Measurements from ENCODE around the gene RARA. TPM values are rescaled to one million over a fixed set of nuclear protein-coding genes. Genes with fewer than 3 reads are reported as not detected.
A peak's percentile ranks its signal among the peaks of the same experiment; 100 is the strongest.

Gene RARA
- 10 to 100 TPM; 19.4 to 32.1 (median 28.3) TPM for total RNA-seq

DNA sequence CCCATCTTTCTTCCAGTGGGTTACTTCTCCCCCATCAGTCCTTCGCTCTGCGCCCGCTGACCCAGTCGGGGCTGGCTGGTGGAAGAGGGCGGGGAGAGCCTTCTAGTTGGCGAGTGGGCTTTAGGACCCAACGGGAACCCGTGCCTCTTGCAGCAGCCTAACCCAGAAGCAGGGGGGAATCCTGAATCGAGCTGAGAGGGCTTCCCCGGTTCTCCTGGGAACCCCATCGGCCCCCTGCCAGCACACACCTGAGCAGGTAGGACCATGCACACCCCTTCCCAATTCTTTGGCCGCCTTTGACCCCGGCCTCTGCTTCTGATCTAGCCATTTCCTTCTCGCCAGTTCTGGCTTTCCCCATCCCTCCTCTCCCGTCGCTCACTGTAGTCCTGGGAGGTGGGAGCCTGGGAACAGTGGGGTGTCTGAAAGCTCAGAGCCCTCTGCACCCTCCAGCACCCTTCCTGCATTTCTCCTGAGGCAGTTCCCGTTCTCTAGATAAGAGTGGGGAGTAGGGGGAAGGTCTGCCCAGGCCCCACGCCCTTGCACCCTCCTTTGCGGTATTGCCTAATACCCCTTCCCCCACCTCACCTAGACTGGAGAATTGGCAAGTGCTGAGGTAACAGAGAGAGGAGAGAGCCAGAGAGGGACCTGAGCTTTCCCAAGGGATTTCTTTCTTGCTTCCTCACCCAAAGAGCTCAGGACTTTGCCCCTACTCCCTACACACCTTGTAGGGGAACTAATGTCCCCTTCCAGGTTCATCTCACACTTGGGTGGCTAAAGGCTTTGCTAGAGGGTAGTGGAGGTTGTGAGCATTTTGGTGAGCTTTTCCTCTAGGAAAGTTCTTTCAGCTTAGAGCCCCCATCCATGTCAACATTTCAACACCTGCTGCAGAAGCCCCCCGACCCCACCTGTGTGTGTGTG, at the start of gene RARA:
TSS of gene RARA (plus strand) at position 150 of the 918 bp plus-strand sequence. CDS start 22,039 bp downstream, outside the sequence.
- no peak for TF ChIP-seq EP300 (IDR thresholded peaks at IDR 0.05)
- no peak for TF ChIP-seq POLR2A (IDR thresholded peaks at IDR 0.05)
- TF ChIP-seq, protein P1, sequence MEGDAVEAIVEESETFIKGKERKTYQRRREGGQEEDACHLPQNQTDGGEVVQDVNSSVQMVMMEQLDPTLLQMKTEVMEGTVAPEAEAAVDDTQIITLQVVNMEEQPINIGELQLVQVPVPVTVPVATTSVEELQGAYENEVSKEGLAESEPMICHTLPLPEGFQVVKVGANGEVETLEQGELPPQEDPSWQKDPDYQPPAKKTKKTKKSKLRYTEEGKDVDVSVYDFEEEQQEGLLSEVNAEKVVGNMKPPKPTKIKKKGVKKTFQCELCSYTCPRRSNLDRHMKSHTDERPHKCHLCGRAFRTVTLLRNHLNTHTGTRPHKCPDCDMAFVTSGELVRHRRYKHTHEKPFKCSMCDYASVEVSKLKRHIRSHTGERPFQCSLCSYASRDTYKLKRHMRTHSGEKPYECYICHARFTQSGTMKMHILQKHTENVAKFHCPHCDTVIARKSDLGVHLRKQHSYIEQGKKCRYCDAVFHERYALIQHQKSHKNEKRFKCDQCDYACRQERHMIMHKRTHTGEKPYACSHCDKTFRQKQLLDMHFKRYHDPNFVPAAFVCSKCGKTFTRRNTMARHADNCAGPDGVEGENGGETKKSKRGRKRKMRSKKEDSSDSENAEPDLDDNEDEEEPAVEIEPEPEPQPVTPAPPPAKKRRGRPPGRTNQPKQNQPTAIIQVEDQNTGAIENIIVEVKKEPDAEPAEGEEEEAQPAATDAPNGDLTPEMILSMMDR (IDR thresholded peaks at IDR 0.05): no peak
- no peak for TF ChIP-seq POLR2AphosphoS5 (IDR thresholded peaks at IDR 0.05)
- DNase-seq (ENCODE audit: low spot score in 2 of 2): peak; percentile 81 to 84

DNA sequence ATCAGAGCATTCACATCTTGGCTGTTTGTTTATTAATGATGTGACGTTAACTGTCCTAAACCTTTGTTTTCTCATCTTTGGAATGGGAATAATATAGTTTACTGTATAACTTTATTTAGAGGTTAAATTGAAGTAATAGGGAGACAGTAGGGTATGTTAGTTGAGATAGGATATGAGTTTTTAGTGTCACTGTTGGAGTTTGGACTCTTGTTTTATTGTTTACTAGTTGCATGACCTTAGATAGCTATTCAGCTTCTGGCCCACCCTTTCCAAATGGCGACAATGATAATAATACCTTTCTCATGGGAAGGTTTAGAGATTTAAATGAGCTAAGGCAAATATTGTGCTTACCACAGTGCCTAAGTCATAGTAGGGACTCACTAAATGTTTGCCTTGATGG, 49.5 kb upstream of the RARA start:
- Histone ChIP-seq H3K4me1 (no peaks in the 10 kb centered on the region), H3K4me3 (no peak overlapping the region), H3K27me3 (no peaks in the 10 kb centered on the region), H3K9me3 (no peaks in the 10 kb centered on the region), H3K36me3 (peaks cover 71% of the 10 kb centered on the region), H3K27ac (no peak overlapping the region)
- 84% methylated on average over 2 of the region's 2 CpGs for WGBS
- TF ChIP-seq POLR2A (IDR thresholded peaks at IDR 0.05) (no peak), EP300 (IDR thresholded peaks at IDR 0.05) (no peak), POLR2AphosphoS5 (IDR thresholded peaks at IDR 0.05) (no peak)
- TF ChIP-seq, protein P1 (IDR thresholded peaks at IDR 0.05): no peak
- no peak for DNase-seq (ENCODE audit: low spot score in 2 of 2)

More for the DNA sequence above, at the start of gene RARA:
- Histone ChIP-seq H3K36me3 (no peaks in the 10 kb centered on the region), H3K9me3 (no peaks in the 10 kb centered on the region), H3K27ac (peak within 1 kb of the TSS; percentile 72), H3K4me1 (peaks cover 92% of the 10 kb centered on the region), H3K27me3 (no peaks in the 10 kb centered on the region), H3K4me3 (peak within 1 kb of the TSS; percentile 58)
- 12% methylated on average over 17 of the region's 20 CpGs for WGBS

DNA sequence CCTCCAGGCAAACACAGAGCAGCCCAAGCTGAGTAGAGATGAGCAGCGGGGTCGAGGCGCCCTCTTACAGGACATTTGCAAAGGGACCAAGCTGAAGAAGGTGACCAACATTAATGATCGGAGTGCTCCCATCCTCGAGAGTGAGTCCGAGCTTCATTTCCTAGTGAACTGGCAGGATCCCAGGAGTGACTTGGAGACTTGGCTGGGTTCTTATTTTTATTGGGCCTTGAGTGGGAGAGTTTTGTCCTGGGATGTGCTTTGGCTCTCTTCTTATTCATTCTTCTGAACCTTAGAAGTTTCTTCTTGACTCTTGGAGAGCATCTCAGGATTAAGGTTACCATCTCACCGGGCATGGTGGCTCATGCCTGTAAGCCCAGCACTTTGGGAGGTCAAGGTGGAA, 48.5 kb upstream of the RARA start:
- 91% methylated on average over 7 of the region's 7 CpGs for WGBS

DNA sequence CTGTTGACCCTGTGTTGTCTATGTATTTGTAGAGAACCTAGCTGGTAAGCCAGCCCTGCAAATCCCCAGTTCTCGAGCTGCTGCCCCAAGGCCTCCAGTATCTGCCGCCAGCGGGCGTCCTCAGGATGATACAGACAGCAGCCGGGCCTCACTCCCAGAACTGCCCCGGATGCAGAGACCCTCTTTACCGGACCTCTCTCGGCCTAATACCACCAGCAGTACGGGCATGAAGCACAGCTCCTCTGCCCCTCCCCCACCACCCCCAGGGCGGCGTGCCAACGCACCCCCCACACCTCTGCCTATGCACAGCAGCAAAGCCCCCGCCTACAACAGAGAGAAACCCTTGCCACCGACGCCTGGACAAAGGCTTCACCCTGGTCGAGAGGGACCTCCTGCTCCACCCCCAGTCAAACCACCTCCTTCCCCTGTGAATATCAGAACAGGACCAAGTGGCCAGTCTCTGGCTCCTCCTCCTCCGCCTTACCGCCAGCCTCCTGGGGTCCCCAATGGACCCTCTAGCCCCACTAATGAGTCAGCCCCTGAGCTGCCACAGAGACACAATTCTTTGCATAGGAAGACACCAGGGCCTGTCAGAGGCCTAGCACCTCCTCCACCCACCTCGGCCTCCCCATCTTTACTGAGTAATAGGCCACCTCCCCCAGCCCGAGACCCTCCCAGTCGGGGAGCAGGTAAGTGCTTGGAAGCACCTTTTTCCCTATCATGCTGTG, 44.4 kb upstream of the RARA start:
- H3K9me3 ChIP-seq: no peaks in the 10 kb centered on the region
- peak in 1 of 2 donors; percentile 44 for DNase-seq (ENCODE audit: low spot score in 2 of 2)
- TF ChIP-seq, protein P1 (IDR thresholded peaks at IDR 0.05): no peak
- TF ChIP-seq EP300 (IDR thresholded peaks at IDR 0.05) (no peak), POLR2A (IDR thresholded peaks at IDR 0.05) (no peak)
- 71% methylated on average over 10 of the region's 21 CpGs for WGBS
- H3K4me1 ChIP-seq: no peaks in the 10 kb centered on the region
- no peak overlapping the region for H3K27ac ChIP-seq
- H3K36me3 ChIP-seq: peaks cover 79% of the 10 kb centered on the region
- H3K27me3 ChIP-seq: no peaks in the 10 kb centered on the region
- H3K4me3 ChIP-seq: no peak overlapping the region

More for the DNA sequence above, 48.5 kb upstream of the RARA start:
- no peak overlapping the region for H3K4me3 ChIP-seq
- no peak for DNase-seq (ENCODE audit: low spot score in 2 of 2)
- H3K9me3 ChIP-seq: no peaks in the 10 kb centered on the region
- peaks cover 82% of the 10 kb centered on the region for H3K36me3 ChIP-seq
- H3K4me1 ChIP-seq: no peaks in the 10 kb centered on the region
- H3K27me3 ChIP-seq: no peaks in the 10 kb centered on the region
- no peak overlapping the region for H3K27ac ChIP-seq
- TF ChIP-seq POLR2AphosphoS5 (IDR thresholded peaks at IDR 0.05) (no peak), POLR2A (IDR thresholded peaks at IDR 0.05) (no peak), EP300 (IDR thresholded peaks at IDR 0.05) (no peak)
- TF ChIP-seq, protein P1 (IDR thresholded peaks at IDR 0.05): no peak

DNA sequence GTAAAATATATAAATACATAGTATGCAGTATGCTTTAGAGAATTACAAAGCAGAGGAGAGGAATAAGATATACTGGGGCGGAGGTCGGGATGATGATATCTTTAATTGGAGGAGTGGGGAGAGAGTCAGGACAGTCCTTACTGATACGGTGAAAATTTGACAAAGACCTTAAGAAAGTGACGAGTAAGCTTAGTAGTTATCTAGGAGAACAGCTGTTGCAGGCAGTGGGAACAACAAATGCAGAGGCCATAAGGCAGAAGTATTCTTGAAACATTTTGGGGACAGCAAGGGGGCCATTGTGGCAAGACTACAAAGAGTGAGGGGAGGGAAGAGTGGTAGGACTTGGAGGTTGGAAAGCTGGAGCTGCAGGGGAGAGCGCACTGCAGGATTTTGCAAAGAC, 43.6 kb upstream of the RARA start:
- Histone ChIP-seq H3K4me3 (no peak overlapping the region), H3K27me3 (no peaks in the 10 kb centered on the region), H3K9me3 (no peaks in the 10 kb centered on the region), H3K4me1 (no peaks in the 10 kb centered on the region), H3K27ac (no peak overlapping the region), H3K36me3 (peaks cover 81% of the 10 kb centered on the region)
- 92% methylated on average over 5 of the region's 5 CpGs for WGBS
- no peak for DNase-seq (ENCODE audit: low spot score in 2 of 2)
- TF ChIP-seq POLR2AphosphoS5 (IDR thresholded peaks at IDR 0.05) (no peak), POLR2A (IDR thresholded peaks at IDR 0.05) (no peak), EP300 (IDR thresholded peaks at IDR 0.05) (no peak)
- TF ChIP-seq, protein P1 (IDR thresholded peaks at IDR 0.05): no peak

Data from suprapubic skin (tissue), 4 donors.